RKO (cell line): ENCODE data around the gene C1orf35.
A peak's percentile ranks its signal among the peaks of the same experiment; 100 is the strongest.

Experiments
- DNase-seq: peaks from one replicate; pipeline ENCODE4 v3.0.0-alpha.2; 2016; ENCODE audit warnings: low spot score

The C1orf35 gene

GRCh38 chr1:228109073-228109961 is 6.2 kb upstream of the C1orf35 start, which contains the start of gene MRPL55:
TSS of gene MRPL55 (minus strand) at chr1:228109299. CDS start at chr1:228108260, 1,039 bp downstream.
- peak; percentile 96 for DNase-seq

- DNase-seq = no peak
Observed at GRCh38 chr1:228108742-228109072, 5.6 kb upstream of the C1orf35 start.

- peak; percentile 69 for DNase-seq
Observed at GRCh38 chr1:228108055-228108690, 5.0 kb upstream of the C1orf35 start.

GRCh38 chr1:228107636-228108035 is 4.5 kb upstream of the C1orf35 start:
- no peak for DNase-seq

GRCh38 chr1:228106800-228107054 is 3.6 kb upstream of the C1orf35 start:
- no peak for DNase-seq

- no peak for DNase-seq
Observed at GRCh38 chr1:228105996-228106799, 3.1 kb upstream of the C1orf35 start.

- no peak for DNase-seq
Observed at GRCh38 chr1:228105270-228105995, 2.3 kb upstream of the C1orf35 start.

GRCh38 chr1:228104526-228105269 is 1.6 kb upstream of the C1orf35 start:
- DNase-seq = peak; percentile 25

- DNase-seq = peak; percentile 55
Observed at GRCh38 chr1:228101994-228102790, 933 bp downstream of the C1orf35 start.

GRCh38 chr1:228101614-228101993 is 1.5 kb downstream of the C1orf35 start:
- DNase-seq = peak; percentile 32

- no peak for DNase-seq
Observed at GRCh38 chr1:228100822-228101613, 2.1 kb downstream of the C1orf35 start.

- no peak for DNase-seq
Observed at GRCh38 chr1:228099331-228099732, 3.8 kb downstream of the C1orf35 start.

- no peak for DNase-seq
Observed at GRCh38 chr1:228098323-228098931, 4.7 kb downstream of the C1orf35 start.

- DNase-seq = no peak
Observed at GRCh38 chr1:228097333-228098081, 5.6 kb downstream of the C1orf35 start.

- no peak for DNase-seq
Observed at GRCh38 chr1:228096416-228097332, 6.5 kb downstream of the C1orf35 start.

- peak; percentile 24 for DNase-seq
Observed at GRCh38 chr1:228095938-228096337, 7.2 kb downstream of the C1orf35 start.

GRCh38 chr1:228095161-228095560 is 8.0 kb downstream of the C1orf35 start:
- no peak for DNase-seq
